ENCODE data around the gene NPC1L1. TPM values are rescaled to one million over a fixed set of nuclear protein-coding genes. Genes with fewer than 3 reads are reported as not detected.

NPC1L1 gene
- total RNA-seq, 1 experiment from 2014 or later = 0.15 TPM

DNA sequence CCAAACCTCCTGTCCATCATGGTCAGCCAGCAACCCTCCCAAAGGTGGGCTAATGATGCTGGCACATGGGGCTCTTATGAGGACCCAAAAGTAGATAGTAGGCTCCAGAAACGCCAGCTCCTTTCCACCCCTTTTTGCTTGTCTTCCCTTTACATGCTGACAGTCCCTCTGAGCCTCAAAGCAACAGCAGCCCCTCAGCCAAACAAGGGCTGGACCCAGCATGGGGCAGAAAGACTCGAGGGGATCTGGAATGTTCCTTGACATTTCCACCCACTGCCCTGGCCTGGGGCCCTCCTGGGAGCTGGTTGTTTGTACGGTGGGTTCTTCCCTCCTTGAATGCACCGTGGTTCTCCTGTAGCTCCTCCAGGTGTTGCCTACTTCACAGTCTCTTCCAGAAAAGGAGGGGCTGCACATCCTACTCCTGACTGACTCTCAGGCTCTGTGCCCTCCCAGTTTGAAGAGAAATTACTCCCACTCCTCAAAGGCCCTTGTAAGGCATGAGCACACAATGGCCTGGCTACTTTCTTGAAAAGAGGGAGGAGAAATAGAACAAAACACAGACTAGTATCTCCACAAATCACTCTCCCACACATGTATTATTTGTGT is 29.2 kb downstream of the NPC1L1 start:
- H4K20me1 ChIP-seq (ENCODE audit: insufficient read depth) = no peaks in the 10 kb centered on the region
- DNase-seq (ENCODE audit: low read depth, low spot score) (no peak), ATAC-seq (no peak)

More for the DNA sequence above, 29.2 kb downstream of the NPC1L1 start:
- ChIA-PET POLR2A (interaction anchor here (0.5 kb wide), 1 partner anchor 222 kb away, joined by 7 read pairs; no protein-coding TSS in a partner anchor), CTCF (interaction anchor here (1.5 kb wide), 1 partner anchor 23 kb away, joined by 5 read pairs; no protein-coding TSS in a partner anchor), RAD21 (ENCODE audit: low non-redundant PET in 1 of 2, low total read pairs in 2 of 2, uncharacterized antibody in 2 of 2, unreplicated experiment in 2 of 2) (no interaction called here)
- intact Hi-C loops (cut with micrococcal nuclease) = no loop called here
- Histone ChIP-seq H3K9ac (ENCODE audit: low read length) (no peak overlapping the region), H3K4me1 (ENCODE audit: control insufficient read depth in 1 of 2, insufficient read depth in 2 of 2, low read length in 2 of 2) (no peaks in the 10 kb centered on the region), H3K4me2 (ENCODE audit: low read length) (no peak overlapping the region), H3K9me3 (ENCODE audit: control insufficient read depth in 1 of 2, insufficient read depth in 1 of 2, low read depth in 1 of 2, low read length in 2 of 2) (no peaks in the 10 kb centered on the region), H3K79me2 (ENCODE audit: insufficient read depth, low read length) (no peaks in the 10 kb centered on the region), H3K4me3 (replicated peaks in 1 of 2; ENCODE audit: low read depth in 1 of 2, low read length in 2 of 2) (no peak overlapping the region), H2AFZ (ENCODE audit: low read depth, low read length, poor library complexity, severe bottlenecking) (no peak overlapping the region), H3K36me3 (ENCODE audit: control insufficient read depth in 1 of 2, insufficient read depth in 2 of 2, low read length in 2 of 2) (no peaks in the 10 kb centered on the region), H3K27me3 (ENCODE audit: insufficient read depth, low read length) (no peaks in the 10 kb centered on the region), H3K9me2 (ENCODE audit: insufficient read depth) (no peaks in the 10 kb centered on the region), H3K27ac (ENCODE audit: low read depth, low read length) (no peak overlapping the region)
- TF ChIP-seq, protein P1, sequence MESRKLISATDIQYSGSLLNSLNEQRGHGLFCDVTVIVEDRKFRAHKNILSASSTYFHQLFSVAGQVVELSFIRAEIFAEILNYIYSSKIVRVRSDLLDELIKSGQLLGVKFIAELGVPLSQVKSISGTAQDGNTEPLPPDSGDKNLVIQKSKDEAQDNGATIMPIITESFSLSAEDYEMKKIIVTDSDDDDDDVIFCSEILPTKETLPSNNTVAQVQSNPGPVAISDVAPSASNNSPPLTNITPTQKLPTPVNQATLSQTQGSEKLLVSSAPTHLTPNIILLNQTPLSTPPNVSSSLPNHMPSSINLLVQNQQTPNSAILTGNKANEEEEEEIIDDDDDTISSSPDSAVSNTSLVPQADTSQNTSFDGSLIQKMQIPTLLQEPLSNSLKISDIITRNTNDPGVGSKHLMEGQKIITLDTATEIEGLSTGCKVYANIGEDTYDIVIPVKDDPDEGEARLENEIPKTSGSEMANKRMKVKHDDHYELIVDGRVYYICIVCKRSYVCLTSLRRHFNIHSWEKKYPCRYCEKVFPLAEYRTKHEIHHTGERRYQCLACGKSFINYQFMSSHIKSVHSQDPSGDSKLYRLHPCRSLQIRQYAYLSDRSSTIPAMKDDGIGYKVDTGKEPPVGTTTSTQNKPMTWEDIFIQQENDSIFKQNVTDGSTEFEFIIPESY (IDR thresholded peaks at IDR 0.05; ENCODE audit: extremely low read depth, insufficient replicate concordance, low read length) = no peak
- no peak for TF ChIP-seq ZNF274 (IDR thresholded peaks at IDR 0.05; ENCODE audit: low read depth, low read length)
- no peak for TF ChIP-seq ZFX (IDR thresholded peaks at IDR 0.05)
- TF ChIP-seq CEBPB (IDR thresholded peaks at IDR 0.05; ENCODE audit: low read depth) = no peak
- TF ChIP-seq, protein P2, sequence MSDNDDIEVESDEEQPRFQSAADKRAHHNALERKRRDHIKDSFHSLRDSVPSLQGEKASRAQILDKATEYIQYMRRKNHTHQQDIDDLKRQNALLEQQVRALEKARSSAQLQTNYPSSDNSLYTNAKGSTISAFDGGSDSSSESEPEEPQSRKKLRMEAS (IDR thresholded peaks at IDR 0.05) = no peak
- TF ChIP-seq SRF (IDR thresholded peaks at IDR 0.05; ENCODE audit: low read depth) = no peak
- TF ChIP-seq RAD21 (IDR thresholded peaks at IDR 0.05; ENCODE audit: low read depth) = no peak
- TF ChIP-seq, protein P3, sequence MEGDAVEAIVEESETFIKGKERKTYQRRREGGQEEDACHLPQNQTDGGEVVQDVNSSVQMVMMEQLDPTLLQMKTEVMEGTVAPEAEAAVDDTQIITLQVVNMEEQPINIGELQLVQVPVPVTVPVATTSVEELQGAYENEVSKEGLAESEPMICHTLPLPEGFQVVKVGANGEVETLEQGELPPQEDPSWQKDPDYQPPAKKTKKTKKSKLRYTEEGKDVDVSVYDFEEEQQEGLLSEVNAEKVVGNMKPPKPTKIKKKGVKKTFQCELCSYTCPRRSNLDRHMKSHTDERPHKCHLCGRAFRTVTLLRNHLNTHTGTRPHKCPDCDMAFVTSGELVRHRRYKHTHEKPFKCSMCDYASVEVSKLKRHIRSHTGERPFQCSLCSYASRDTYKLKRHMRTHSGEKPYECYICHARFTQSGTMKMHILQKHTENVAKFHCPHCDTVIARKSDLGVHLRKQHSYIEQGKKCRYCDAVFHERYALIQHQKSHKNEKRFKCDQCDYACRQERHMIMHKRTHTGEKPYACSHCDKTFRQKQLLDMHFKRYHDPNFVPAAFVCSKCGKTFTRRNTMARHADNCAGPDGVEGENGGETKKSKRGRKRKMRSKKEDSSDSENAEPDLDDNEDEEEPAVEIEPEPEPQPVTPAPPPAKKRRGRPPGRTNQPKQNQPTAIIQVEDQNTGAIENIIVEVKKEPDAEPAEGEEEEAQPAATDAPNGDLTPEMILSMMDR (IDR thresholded peaks at IDR 0.05 in 2 of 3, conservative IDR thresholded peaks at IDR 0.05 in 1 of 3; ENCODE audit: borderline replicate concordance in 1 of 3, insufficient read depth in 1 of 3, low read depth in 2 of 3, low read length in 2 of 3) = no peak
- TF ChIP-seq CBX3 (IDR thresholded peaks at IDR 0.05; ENCODE audit: low read depth) = no peak
- TF ChIP-seq TCF7L2 (IDR thresholded peaks at IDR 0.05; ENCODE audit: borderline replicate concordance, extremely low read depth, insufficient read depth, insufficient read length) = no peak
- no peak for TF ChIP-seq FOSL1 (IDR thresholded peaks at IDR 0.05; ENCODE audit: low read depth)
- no peak for TF ChIP-seq POLR2AphosphoS5 (IDR thresholded peaks at IDR 0.05; ENCODE audit: low read depth, low read length)
- TF ChIP-seq EZH2phosphoT487 (IDR thresholded peaks at IDR 0.05; ENCODE audit: borderline replicate concordance) = no peak
- TF ChIP-seq, protein P4, sequence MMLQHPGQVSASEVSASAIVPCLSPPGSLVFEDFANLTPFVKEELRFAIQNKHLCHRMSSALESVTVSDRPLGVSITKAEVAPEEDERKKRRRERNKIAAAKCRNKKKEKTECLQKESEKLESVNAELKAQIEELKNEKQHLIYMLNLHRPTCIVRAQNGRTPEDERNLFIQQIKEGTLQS (IDR thresholded peaks at IDR 0.05) = no peak
- no TSS peak for BruUV-seq (replicated peaks)

Data from HCT116 (cell line).